HCT116 (cell line): ENCODE measurements around the gene CHID1. TPM values are rescaled to one million over a fixed set of nuclear protein-coding genes. Genes with fewer than 3 reads are reported as not detected.

ENCODE experiments used
- ATAC-seq: fragments of 200-7000 bp; cut with Tn5 transposase; 2 replicates; pipeline ENCODE4 v1.9.1; 2020; ENCODE audit warnings: mild to moderate bottlenecking, moderate library complexity
- BruUV-seq: library from RNA; stranded (reverse); fragments of 400-500 nt; replicated peaks from 2 replicates; lab custom pipeline; 2021; lab: Mats Ljungman, UMichigan
- CTCF ChIA-PET: fragments of 300-600 bp; sonication (Branson Sonifier 250); formaldehyde crosslinking; loops from one replicate; lab custom pipeline; 2021; ENCODE audit warnings: antibody characterized with exemption; lab: Charles Lee
- POLR2A ChIA-PET: fragments of 300-600, 350-600 bp; sonication (Branson Sonifier 250); formaldehyde crosslinking; loops from one replicate; lab custom pipeline; 2021; ENCODE audit warnings: antibody characterized with exemption; lab: Charles Lee
- RAD21 ChIA-PET, 2 experiments: fragments of 300-600 bp; sonication (Branson Sonifier 250); formaldehyde crosslinking; loops; one replicate each; lab custom pipeline; 2023; ENCODE audit warnings: low total read pairs in 2 of 2; ENCODE audit not compliant: uncharacterized antibody in 2 of 2, unreplicated experiment in 2 of 2, low non-redundant PET in 1 of 2; lab: Charles Lee
- DNase-seq: peaks from one replicate; pipeline ENCODE4 v3.0.0-alpha.2; 2010; ENCODE audit warnings: low read depth, low spot score
- H2AFZ ChIP-seq: fragments of 200-600 bp; shearing (Covaris generic), sonication (generic); 2 replicates; pipeline ENCODE4 v1.6.1; 2017; ENCODE audit warnings: low read depth, mixed run types, mixed read lengths, antibody characterized with exemption, low read length; ENCODE audit not compliant: poor library complexity, severe bottlenecking
- H3K27ac ChIP-seq: 2 replicates; pipeline ENCODE4 v1.5.1; 2012; ENCODE audit warnings: low read depth, low read length
- H3K27me3 ChIP-seq: fragments of 200-600 bp; sonication (generic); 2 replicates; pipeline ENCODE4 v1.6.1; 2016; ENCODE audit warnings: mixed run types, low read length, mixed read lengths; ENCODE audit not compliant: insufficient read depth
- H3K36me3 ChIP-seq, 2 experiments: fragments of 200-500 bp in 1 of 2; fragments of 200-600 bp in 1 of 2; sonication (Bioruptor generic) in 1 of 2; sonication (generic) in 1 of 2; 2 replicates each; pipeline versions ENCODE4 v1.5.1 to v1.6.1; 2014 to 2016; ENCODE audit warnings: low read length in 2 of 2, inconsistent platforms in 1 of 2, mixed read lengths in 1 of 2, mixed run types in 1 of 2; ENCODE audit not compliant: insufficient read depth in 2 of 2, control insufficient read depth in 1 of 2
- H3K4me1 ChIP-seq, 2 experiments: fragments of 200-600 bp in 1 of 2; sonication (generic) in 1 of 2; 2 replicates each; pipeline versions ENCODE4 v1.5.1 to v1.6.1; 2012 to 2017; ENCODE audit warnings: low read length in 2 of 2, inconsistent platforms in 1 of 2, mild to moderate bottlenecking in 1 of 2, mixed read lengths in 1 of 2, mixed run types in 1 of 2, moderate library complexity in 1 of 2; ENCODE audit not compliant: insufficient read depth in 2 of 2, control insufficient read depth in 1 of 2
- H3K4me2 ChIP-seq: fragments of 200-600 bp; sonication (generic); 2 replicates; pipeline ENCODE4 v1.6.1; 2017; ENCODE audit warnings: mixed run types, low read length, mixed read lengths
- H3K4me3 ChIP-seq, 2 experiments: fragments of 200-600 bp in 1 of 2; sonication (generic) in 1 of 2; replicated peaks in 1 of 2; 2 replicates each; pipeline ENCODE4 v1.5.1; 2011 to 2016; ENCODE audit warnings: low read length in 2 of 2, control low read depth in 1 of 2, low read depth in 1 of 2, mild to moderate bottlenecking in 1 of 2, mixed read lengths in 1 of 2, mixed run types in 1 of 2
- H3K79me2 ChIP-seq: fragments of 200-600 bp; sonication (generic); 2 replicates; pipeline ENCODE4 v1.6.1; 2017; ENCODE audit warnings: mild to moderate bottlenecking, mixed run types, low read length, moderate library complexity, mixed read lengths; ENCODE audit not compliant: insufficient read depth
- H3K9ac ChIP-seq: fragments of 200-600 bp; sonication (generic); 2 replicates; pipeline ENCODE4 v1.6.1; 2016; ENCODE audit warnings: low read length, mixed read lengths
- H3K9me2 ChIP-seq: fragments of 200-600 bp; sonication (generic), shearing (Covaris generic); 2 replicates; pipeline ENCODE4 v1.6.1; 2017; ENCODE audit warnings: mixed run types, mild to moderate bottlenecking, moderate library complexity; ENCODE audit not compliant: insufficient read depth
- H3K9me3 ChIP-seq, 2 experiments: fragments of 200-500 bp in 1 of 2; fragments of 200-600 bp in 1 of 2; sonication (Bioruptor generic) in 1 of 2; sonication (generic) in 1 of 2; 2 replicates each; pipeline ENCODE4 v1.6.1; 2014 to 2017; ENCODE audit warnings: low read length in 2 of 2, mixed read lengths in 2 of 2, inconsistent platforms in 1 of 2, low read depth in 1 of 2, mild to moderate bottlenecking in 1 of 2, mixed run types in 1 of 2, moderate library complexity in 1 of 2; ENCODE audit not compliant: control insufficient read depth in 1 of 2, insufficient read depth in 1 of 2
- H4K20me1 ChIP-seq: fragments of 200-600 bp; sonication (generic), shearing (Covaris generic); 2 replicates; pipeline ENCODE4 v1.6.1; 2017; ENCODE audit warnings: mixed run types, mild to moderate bottlenecking, moderate library complexity; ENCODE audit not compliant: insufficient read depth
- EGR1 ChIP-seq: IDR thresholded peaks from 2 replicates; pipeline ENCODE4 v1.6.1; 2012; ENCODE audit warnings: low read depth
- ELF1 ChIP-seq: IDR thresholded peaks from 2 replicates; pipeline ENCODE4 v1.6.1; 2012; ENCODE audit warnings: low read depth, borderline replicate concordance
- EZH2 ChIP-seq: fragments of 200-600 bp; sonication (generic); IDR thresholded peaks from 2 replicates; pipeline ENCODE4 v1.6.1; 2017; ENCODE audit warnings: antibody characterized with exemption, mixed run types
- EZH2phosphoT487 ChIP-seq: fragments of 200-600 bp; IDR thresholded peaks from 2 replicates; pipeline ENCODE4 v1.6.1; 2018; ENCODE audit warnings: antibody characterized with exemption, borderline replicate concordance
- SIN3A ChIP-seq: IDR thresholded peaks from 2 replicates; pipeline ENCODE4 v1.6.1; 2012; ENCODE audit warnings: low read depth
- SP1 ChIP-seq: IDR thresholded peaks from 2 replicates; pipeline ENCODE4 v1.6.1; 2012; ENCODE audit warnings: low read depth
- SRF ChIP-seq: IDR thresholded peaks from 2 replicates; pipeline ENCODE4 v1.6.1; 2012; ENCODE audit warnings: low read depth
- TCF7L2 ChIP-seq: IDR thresholded peaks from 2 replicates; pipeline ENCODE4 v1.7.0; 2011; ENCODE audit warnings: borderline replicate concordance, inconsistent platforms; ENCODE audit not compliant: insufficient read depth, insufficient read length; ENCODE audit errors: extremely low read depth
- ZNF274 ChIP-seq: fragments of 200-500 bp; sonication (Bioruptor generic); IDR thresholded peaks from 2 replicates; pipeline ENCODE4 v1.6.1; 2014; ENCODE audit warnings: mild to moderate bottlenecking, low read depth, low read length, inconsistent platforms
- intact Hi-C: fragments of 100-400 bp; cut with micrococcal nuclease; formaldehyde crosslinking; loops from 2 replicates; pipeline ENCODE4 v1.10.0; 2022
- total RNA-seq: library from RNA; stranded (reverse); gene quantifications from one replicate; pipeline ENCODE4 v1.2.1, GENCODE V29; 2021; ENCODE audit not compliant: unreplicated experiment
- TF ChIP-seq, protein P1 (sequence below): IDR thresholded peaks from 2 replicates; pipeline ENCODE4 v1.6.1; 2012

CHID1 gene
- total RNA-seq, 1 experiment from 2014 or later, result 102 TPM

DNA sequence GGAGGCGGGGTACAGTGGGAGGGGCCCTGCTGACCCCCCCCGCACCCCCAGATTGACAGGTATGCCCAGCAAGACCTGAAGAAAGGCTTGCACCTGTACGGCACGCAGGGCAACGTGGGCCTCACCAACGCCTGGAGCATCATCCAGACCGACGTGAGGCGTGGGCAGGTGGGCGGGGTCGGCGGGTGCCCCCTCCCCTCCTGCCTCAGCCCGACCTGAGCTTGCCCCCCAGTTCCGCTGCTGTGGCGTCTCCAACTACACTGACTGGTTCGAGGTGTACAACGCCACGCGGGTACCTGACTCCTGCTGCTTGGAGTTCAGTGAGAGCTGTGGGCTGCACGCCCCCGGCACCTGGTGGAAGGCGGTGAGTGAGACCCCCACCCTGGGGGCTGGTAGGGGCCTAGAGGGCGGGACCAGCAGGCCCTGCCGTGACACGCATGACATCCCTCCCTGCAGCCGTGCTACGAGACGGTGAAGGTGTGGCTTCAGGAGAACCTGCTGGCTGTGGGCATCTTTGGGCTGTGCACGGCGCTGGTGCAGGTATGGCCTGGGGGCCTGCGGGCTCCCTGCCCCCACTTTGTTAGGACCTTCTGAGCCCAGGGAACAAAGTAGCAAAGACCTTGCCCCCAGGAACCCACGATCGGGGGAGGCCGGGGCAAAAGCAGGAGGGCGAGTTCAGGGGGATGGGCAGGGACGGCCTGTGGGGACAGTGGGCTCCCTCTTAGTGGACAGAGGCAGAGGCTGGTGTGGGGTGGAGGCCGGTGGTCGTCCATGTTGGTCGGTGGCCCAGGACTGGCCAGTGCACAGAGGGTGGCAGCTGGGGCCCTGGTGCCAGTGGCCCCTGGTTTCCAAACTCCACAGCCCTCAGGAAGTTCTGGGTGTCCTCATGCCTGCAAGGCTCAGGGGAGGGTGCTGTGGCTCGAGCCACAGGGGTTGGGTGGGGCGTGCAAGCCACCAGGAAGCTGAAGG, 44.9 kb downstream of the CHID1 start:
- no peak overlapping the region for H2AFZ ChIP-seq
- no peak for TF ChIP-seq ZNF274
- no peak for TF ChIP-seq SRF
- no peak for TF ChIP-seq SIN3A
- no peak for TF ChIP-seq ELF1
- no peak for TF ChIP-seq EZH2
- TF ChIP-seq EZH2phosphoT487, result no peak
- TF ChIP-seq SP1, result no peak
- no peak for TF ChIP-seq EGR1
- TF ChIP-seq, protein P1, sequence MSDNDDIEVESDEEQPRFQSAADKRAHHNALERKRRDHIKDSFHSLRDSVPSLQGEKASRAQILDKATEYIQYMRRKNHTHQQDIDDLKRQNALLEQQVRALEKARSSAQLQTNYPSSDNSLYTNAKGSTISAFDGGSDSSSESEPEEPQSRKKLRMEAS, result no peak
- no peak for TF ChIP-seq TCF7L2
- BruUV-seq, result no TSS peak
- H3K79me2 ChIP-seq, result no peaks in the 10 kb centered on the region
- no peaks in the 10 kb centered on the region for H4K20me1 ChIP-seq
- ChIA-PET RAD21 (no interaction called here), POLR2A (no interaction called here), CTCF (no interaction called here)
- intact Hi-C loops, result no loop called here
- DNase-seq (no peak), ATAC-seq (no peak)
- no peak overlapping the region for H3K27ac ChIP-seq
- H3K27me3 ChIP-seq, result no peaks in the 10 kb centered on the region
- no peaks in the 10 kb centered on the region for H3K9me3 ChIP-seq
- H3K9me2 ChIP-seq, result no peaks in the 10 kb centered on the region
- H3K36me3 ChIP-seq, result no peaks in the 10 kb centered on the region
- H3K4me1 ChIP-seq, result peaks cover 0 to 27% of the 10 kb centered on the region in 2 experiments; a peak in 2 of 4 replicates
- H3K9ac ChIP-seq, result no peak overlapping the region
- H3K4me2 ChIP-seq, result no peak overlapping the region
- no peak overlapping the region for H3K4me3 ChIP-seq
